ENCODE data around the gene FARSA.

GRCh38 chr19:12937093-12937926 is 3.8 kb upstream of the FARSA start:
- TF ChIP-seq RAD21 (conservative IDR thresholded peaks at IDR 0.05 in 1 of 2, IDR thresholded peaks at IDR 0.05 in 1 of 2) (no peak), CTCF (IDR thresholded peaks at IDR 0.05) (no peak), SREBF2 (IDR thresholded peaks at IDR 0.05) (no peak), TP53 (CRISPR knock-in tag; IDR thresholded peaks at IDR 0.05) (no peak), POLR2A (IDR thresholded peaks at IDR 0.05; ENCODE audit: low read length) (no peak), CBX2 (IDR thresholded peaks at IDR 0.05; ENCODE audit: borderline replicate concordance, low read depth) (no peak)

All from A549 (cell line).